ENCODE results near the gene LIPT1.

DNA sequence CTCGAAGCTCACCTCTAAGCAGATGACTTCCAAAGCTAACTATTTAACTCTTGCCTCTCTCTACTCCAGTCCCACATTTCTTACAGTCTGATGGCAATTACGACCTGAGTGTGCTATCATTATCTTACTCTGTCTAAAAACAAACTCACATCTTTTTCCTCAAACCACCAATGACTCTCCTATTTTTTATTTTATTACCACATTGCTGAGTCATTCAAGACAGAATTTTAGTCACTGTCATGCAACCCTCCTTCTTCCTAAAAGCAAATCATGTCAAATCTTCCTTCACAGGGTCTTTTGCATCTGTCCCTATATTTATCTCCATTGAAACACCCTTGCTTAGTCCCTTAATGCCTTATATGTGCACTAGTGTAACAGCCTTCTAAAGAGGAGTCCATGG, 47.9 kb upstream of the LIPT1 start:
- no peak for TF ChIP-seq EZH2 (IDR thresholded peaks at IDR 0.05; ENCODE audit: borderline replicate concordance, low read depth, low read length, poor library complexity, severe bottlenecking)
- TF ChIP-seq, protein P1, sequence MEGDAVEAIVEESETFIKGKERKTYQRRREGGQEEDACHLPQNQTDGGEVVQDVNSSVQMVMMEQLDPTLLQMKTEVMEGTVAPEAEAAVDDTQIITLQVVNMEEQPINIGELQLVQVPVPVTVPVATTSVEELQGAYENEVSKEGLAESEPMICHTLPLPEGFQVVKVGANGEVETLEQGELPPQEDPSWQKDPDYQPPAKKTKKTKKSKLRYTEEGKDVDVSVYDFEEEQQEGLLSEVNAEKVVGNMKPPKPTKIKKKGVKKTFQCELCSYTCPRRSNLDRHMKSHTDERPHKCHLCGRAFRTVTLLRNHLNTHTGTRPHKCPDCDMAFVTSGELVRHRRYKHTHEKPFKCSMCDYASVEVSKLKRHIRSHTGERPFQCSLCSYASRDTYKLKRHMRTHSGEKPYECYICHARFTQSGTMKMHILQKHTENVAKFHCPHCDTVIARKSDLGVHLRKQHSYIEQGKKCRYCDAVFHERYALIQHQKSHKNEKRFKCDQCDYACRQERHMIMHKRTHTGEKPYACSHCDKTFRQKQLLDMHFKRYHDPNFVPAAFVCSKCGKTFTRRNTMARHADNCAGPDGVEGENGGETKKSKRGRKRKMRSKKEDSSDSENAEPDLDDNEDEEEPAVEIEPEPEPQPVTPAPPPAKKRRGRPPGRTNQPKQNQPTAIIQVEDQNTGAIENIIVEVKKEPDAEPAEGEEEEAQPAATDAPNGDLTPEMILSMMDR (conservative IDR thresholded peaks at IDR 0.05; ENCODE audit: low read depth, low read length): no peak

All from A673 (cell line).